GM23338 (cell line): ENCODE measurements around the gene KIAA1328. TPM values are rescaled to one million over a fixed set of nuclear protein-coding genes. Genes with fewer than 3 reads are reported as not detected.

Experiments used
- ATAC-seq: fragments of 200-7000 bp; cut with Tn5 transposase; 3 replicates; pipeline ENCODE4 v1.9.1; 2020
- DNase-seq: peaks from one replicate; pipeline ENCODE4 v3.0.0-alpha.2; 2015; ENCODE audit warnings: low spot score
- H2AFZ ChIP-seq: fragments of 200-600 bp; sonication (generic); 2 replicates; pipeline ENCODE4 v1.8.0; 2016; ENCODE audit warnings: antibody characterized with exemption, mild to moderate bottlenecking, moderate library complexity
- H3F3A ChIP-seq: fragments of 200-600 bp; sonication (generic); replicated peaks from 2 replicates; pipeline ENCODE4 v1.8.0; 2017; ENCODE audit warnings: antibody characterized with exemption, mixed run types, low read depth
- H3K27ac ChIP-seq: fragments of 200-600 bp; sonication (generic); 2 replicates; pipeline ENCODE4 v1.6.1; 2016; ENCODE audit warnings: low read depth
- H3K27me3 ChIP-seq: fragments of 200-600 bp; sonication (generic); 2 replicates; pipeline ENCODE4 v1.8.0; 2016; ENCODE audit warnings: mild to moderate bottlenecking, mixed run types, moderate library complexity; ENCODE audit not compliant: insufficient read depth
- H3K36me3 ChIP-seq: fragments of 200-600 bp; sonication (generic); 2 replicates; pipeline ENCODE4 v1.8.0; 2016; ENCODE audit warnings: mild to moderate bottlenecking; ENCODE audit not compliant: insufficient read depth
- H3K4me1 ChIP-seq: fragments of 200-600 bp; sonication (generic); 2 replicates; pipeline ENCODE4 v1.8.0; 2016; ENCODE audit warnings: mild to moderate bottlenecking, moderate library complexity; ENCODE audit not compliant: insufficient read depth
- H3K4me2 ChIP-seq: fragments of 200-600 bp; sonication (generic); 2 replicates; pipeline ENCODE4 v1.7.1; 2017; ENCODE audit warnings: mixed run types
- H3K4me3 ChIP-seq: fragments of 200-600 bp; sonication (generic); 2 replicates; pipeline ENCODE4 v1.6.1; 2016; ENCODE audit warnings: mixed run types
- H3K79me2 ChIP-seq: fragments of 200-600 bp; sonication (generic); replicated peaks from 2 replicates; pipeline ENCODE4 v1.8.0; 2017; ENCODE audit warnings: mild to moderate bottlenecking; ENCODE audit not compliant: insufficient read depth
- H3K9me2 ChIP-seq: fragments of 200-600 bp; sonication (generic); 2 replicates; pipeline ENCODE4 v1.8.0; 2017; ENCODE audit not compliant: insufficient read depth
- H4K20me1 ChIP-seq: fragments of 200-600 bp; sonication (generic); replicated peaks from 2 replicates; pipeline ENCODE4 v1.8.0; 2017; ENCODE audit warnings: mild to moderate bottlenecking; ENCODE audit not compliant: insufficient read depth
- H3K27ac Mint-ChIP-seq: 2 replicates; pipeline ENCODE4 v1.8.0; 2020; ENCODE audit warnings: inconsistent platforms, mild to moderate bottlenecking, moderate library complexity, mixed read lengths
- H3K27me3 Mint-ChIP-seq: 3 replicates; pipeline ENCODE4 v1.8.0; 2022; ENCODE audit warnings: low read depth, mild to moderate bottlenecking, moderate library complexity, mixed read lengths, inconsistent platforms; ENCODE audit not compliant: insufficient read depth, poor library complexity
- H3K36me3 Mint-ChIP-seq: 3 replicates; pipeline ENCODE4 v1.8.0; 2021; ENCODE audit warnings: low read depth, mild to moderate bottlenecking, inconsistent platforms, moderate library complexity, mixed read lengths
- H3K4me1 Mint-ChIP-seq: 3 replicates; pipeline ENCODE4 v1.8.0; 2020; ENCODE audit warnings: mild to moderate bottlenecking, inconsistent platforms, mixed read lengths
- H3K4me3 Mint-ChIP-seq: 3 replicates; pipeline ENCODE4 v1.8.0; 2021; ENCODE audit warnings: moderate library complexity, mild to moderate bottlenecking, inconsistent platforms, mixed read lengths
- H3K9me3 Mint-ChIP-seq: 3 replicates; pipeline ENCODE4 v1.8.0; 2020; ENCODE audit warnings: moderate library complexity, mild to moderate bottlenecking, inconsistent platforms, mixed read lengths
- CREB1 ChIP-seq: fragments of 250-450 bp; sonication (Bioruptor Pico); IDR thresholded peaks from 2 replicates; pipeline ENCODE4 v1.5.0; 2020; ENCODE audit warnings: low read depth, mild to moderate bottlenecking, moderate library complexity
- CTCF ChIP-seq, 2 experiments: fragments of 200-600 bp in 1 of 2; sonication (generic) in 1 of 2; conservative IDR thresholded peaks; 2 replicates each; pipeline versions ENCODE4 v1.5.1 to v1.6.1; 2016 to 2017; ENCODE audit warnings: antibody characterized with exemption in 2 of 2, low read depth in 2 of 2, mild to moderate bottlenecking in 2 of 2, moderate library complexity in 1 of 2
- ETS1 ChIP-seq: IDR thresholded peaks from 2 replicates; pipeline ENCODE4 v1.6.1; 2016; ENCODE audit warnings: antibody characterized with exemption
- EZH2 ChIP-seq: fragments of 200-600 bp; sonication (generic); IDR thresholded peaks from one replicate; pipeline ENCODE4 v1.8.0; 2017; ENCODE audit warnings: antibody characterized with exemption, mild to moderate bottlenecking, low read depth; ENCODE audit not compliant: unreplicated experiment
- EZH2phosphoT487 ChIP-seq: fragments of 200-600 bp; sonication (generic); IDR thresholded peaks from one replicate; pipeline ENCODE4 v1.8.1; 2018; ENCODE audit warnings: antibody characterized with exemption; ENCODE audit not compliant: unreplicated experiment
- JUNB ChIP-seq: IDR thresholded peaks from one replicate; pipeline ENCODE4 v1.6.1; 2016; ENCODE audit warnings: antibody characterized with exemption; ENCODE audit not compliant: unreplicated experiment
- NANOG ChIP-seq: IDR thresholded peaks from 2 replicates; pipeline ENCODE4 v1.6.1; 2016; ENCODE audit warnings: antibody characterized with exemption, borderline replicate concordance
- POLR2AphosphoS5 ChIP-seq: IDR thresholded peaks from 2 replicates; pipeline ENCODE4 v1.6.1; 2016; ENCODE audit warnings: antibody characterized with exemption, low read depth
- REST ChIP-seq: IDR thresholded peaks from one replicate; pipeline ENCODE4 v1.6.1; 2018; ENCODE audit warnings: antibody characterized with exemption; ENCODE audit not compliant: unreplicated experiment
- STAT1 ChIP-seq: IDR thresholded peaks from one replicate; pipeline ENCODE4 v1.6.1; 2016; ENCODE audit warnings: antibody characterized with exemption; ENCODE audit not compliant: unreplicated experiment
- ZNF114 ChIP-seq: fragments of 250-450 bp; sonication (Bioruptor Pico); IDR thresholded peaks from 2 replicates; pipeline ENCODE4 v1.5.0; 2020; ENCODE audit warnings: mild to moderate bottlenecking, moderate library complexity
- ZNF331 ChIP-seq: fragments of 250-450 bp; sonication (Bioruptor Pico); IDR thresholded peaks from 2 replicates; pipeline ENCODE4 v1.5.0; 2020; ENCODE audit warnings: low read depth, mild to moderate bottlenecking, moderate library complexity
- polyA plus RNA-seq: library from polyadenylated mRNA; unstranded; fragments of >200 nt; fragmentation: Nextera tagmentation; extraction: Ambion mirVana; gene quantifications from 2 replicates; pipeline ENCODE4 v1.2.1, GENCODE V29; 2016
- total RNA-seq: library from RNA; depleted of rRNA; stranded (reverse); fragments of >200 nt; shearing (Covaris generic); gene quantifications from 2 replicates; pipeline ENCODE4 v1.2.3, GENCODE V29; 2014

The KIAA1328 gene
- total and polyA plus RNA-seq, 2 experiments from 2014 or later = 5.2 to 8.4 TPM

DNA sequence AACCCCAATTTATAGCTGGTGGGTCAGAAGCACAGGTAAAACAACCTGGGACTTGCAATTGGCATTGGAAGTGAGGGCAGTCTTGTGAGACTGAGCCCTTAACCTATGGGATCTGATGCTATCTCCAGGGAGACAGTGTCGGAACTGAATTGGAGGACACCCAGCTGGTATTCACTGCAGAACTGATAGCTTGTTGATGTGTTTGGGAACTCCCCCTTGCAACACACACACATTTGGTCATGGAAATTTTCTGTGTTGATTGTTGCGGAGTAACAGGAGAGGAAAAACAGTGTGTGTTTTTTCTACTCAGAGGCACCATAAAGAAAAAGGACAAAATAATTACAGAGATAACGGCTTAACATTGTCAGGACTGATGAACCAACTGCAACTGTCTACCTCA, 16.2 kb upstream of the KIAA1328 start:
- H3K36me3 Mint-ChIP-seq = peaks cover 30% of the 10 kb centered on the region
- no peak overlapping the region for H2AFZ ChIP-seq
- no peak overlapping the region for H3K27ac ChIP-seq
- no peak overlapping the region for H3K4me3 ChIP-seq
- TF ChIP-seq ZNF114 (no peak), CREB1 (CRISPR knock-in tag) (no peak), NANOG (no peak), CTCF (conservative IDR thresholded peaks at IDR 0.05; ENCODE audit: low read depth in 2 of 2) (no peak), EZH2 (no peak), REST (no peak), POLR2AphosphoS5 (no peak), ETS1 (no peak), STAT1 (no peak), JUNB (no peak), EZH2phosphoT487 (no peak), ZNF331 (CRISPR knock-in tag) (no peak)
- H3K4me3 Mint-ChIP-seq = no peak overlapping the region
- ATAC-seq (no peak), DNase-seq (no peak)
- H4K20me1 ChIP-seq = peaks cover 20% of the 10 kb centered on the region
- H3F3A ChIP-seq = no peaks in the 10 kb centered on the region
- peaks cover 1% of the 10 kb centered on the region for H3K27me3 Mint-ChIP-seq
- H3K9me3 Mint-ChIP-seq = no peaks in the 10 kb centered on the region
- H3K79me2 ChIP-seq = no peaks in the 10 kb centered on the region
- H3K4me1 ChIP-seq = no peaks in the 10 kb centered on the region
- H3K4me1 Mint-ChIP-seq = no peaks in the 10 kb centered on the region; the same call in 2 of the 3 replicates
- no peak overlapping the region for H3K4me2 ChIP-seq
- peaks cover 11% of the 10 kb centered on the region; the same call in 1 of the 2 replicates for H3K36me3 ChIP-seq
- no peaks in the 10 kb centered on the region for H3K9me2 ChIP-seq
- H3K27me3 ChIP-seq = no peaks in the 10 kb centered on the region
- no peak overlapping the region for H3K27ac Mint-ChIP-seq
